Forelimb muscle (tissue), 1 donor: ENCODE data around the gene LRRC43. TPM values are rescaled to one million over a fixed set of nuclear protein-coding genes. Genes with fewer than 3 reads are reported as not detected.

Source experiments
- DNase-seq: peaks from one replicate; pipeline ENCODE4 v3.0.0-alpha.2; 2013; ENCODE audit warnings: low read depth
- polyA plus RNA-seq: library from polyadenylated mRNA; unstranded; fragments of 120-200 nt; gene quantifications from one replicate; pipeline ENCODE4 v1.2.1, GENCODE V29; 2013; ENCODE audit not compliant: insufficient read length

The LRRC43 gene, protein sequence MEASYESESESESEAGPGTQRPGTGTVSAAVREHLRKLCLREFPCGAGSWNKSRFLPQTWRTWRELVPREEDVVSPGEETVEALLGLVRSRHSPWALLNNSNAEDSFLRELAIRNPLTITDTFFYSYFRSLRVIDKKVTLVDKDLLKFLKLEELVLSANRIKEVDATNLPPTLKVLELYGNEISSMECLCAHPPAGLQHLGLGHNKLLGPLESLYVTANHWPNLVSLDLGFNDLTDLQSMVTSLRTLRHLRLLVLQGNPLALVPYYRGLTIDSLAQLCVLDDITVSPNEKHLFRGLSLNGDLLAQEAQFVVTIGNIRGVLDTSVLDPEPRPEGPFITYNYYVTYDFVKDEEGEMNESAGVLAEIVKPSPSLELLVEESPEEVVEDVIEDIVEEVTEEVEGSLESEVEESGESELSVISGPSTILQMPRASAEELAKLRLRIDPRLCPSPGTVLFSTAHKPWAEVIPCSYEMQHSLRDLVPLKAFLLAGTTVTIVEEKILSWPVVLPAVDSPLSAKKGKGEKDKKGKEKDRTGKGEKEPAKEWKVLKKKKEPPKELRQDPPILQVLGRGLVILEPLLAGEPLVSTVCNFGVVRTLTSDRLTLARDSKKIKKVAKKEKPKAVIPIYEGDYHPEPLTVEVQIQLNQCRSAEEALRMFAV
- polyA plus RNA-seq: 0.29 TPM

DNA sequence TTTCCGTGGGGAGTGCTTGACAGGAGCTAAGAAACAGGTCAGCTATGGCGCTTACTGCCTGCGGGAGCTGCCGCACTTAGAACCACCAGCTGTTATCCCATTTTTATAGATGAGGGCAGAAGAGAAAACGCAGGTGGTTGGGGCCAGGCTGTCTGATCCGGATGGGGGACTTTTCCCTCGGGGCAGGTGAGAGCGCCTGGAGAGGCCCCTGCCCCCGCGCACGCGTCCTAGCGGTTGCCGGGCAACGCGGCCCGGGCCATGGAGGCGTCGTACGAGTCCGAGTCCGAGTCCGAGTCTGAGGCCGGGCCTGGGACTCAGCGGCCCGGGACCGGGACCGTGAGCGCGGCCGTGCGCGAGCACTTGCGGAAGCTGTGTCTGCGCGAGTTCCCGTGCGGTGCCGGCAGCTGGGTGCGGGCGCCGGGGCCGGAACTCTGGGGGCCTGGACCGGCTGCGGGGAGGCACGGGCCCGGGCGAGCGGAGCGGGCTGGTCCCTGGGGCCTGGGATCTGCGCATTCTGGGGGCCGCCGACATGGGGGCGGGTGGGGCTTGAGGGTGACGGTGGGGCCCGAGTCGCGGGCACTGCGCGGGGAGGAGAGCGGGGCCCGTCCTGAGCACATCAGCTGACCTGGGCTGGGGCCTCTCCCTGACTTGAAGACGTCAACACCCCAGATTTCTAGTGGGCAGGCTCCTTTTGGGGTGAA lies at the start of gene LRRC43:
TSS of gene LRRC43 (plus strand) at position 237 of the 701 bp plus-strand sequence. CDS start at position 259, 22 bp downstream.
- DNase-seq: no peak

- DNase-seq: no peak
Observed at GRCh38 chr12:122133192-122133950, 49.6 kb upstream of the LRRC43 start.

DNA sequence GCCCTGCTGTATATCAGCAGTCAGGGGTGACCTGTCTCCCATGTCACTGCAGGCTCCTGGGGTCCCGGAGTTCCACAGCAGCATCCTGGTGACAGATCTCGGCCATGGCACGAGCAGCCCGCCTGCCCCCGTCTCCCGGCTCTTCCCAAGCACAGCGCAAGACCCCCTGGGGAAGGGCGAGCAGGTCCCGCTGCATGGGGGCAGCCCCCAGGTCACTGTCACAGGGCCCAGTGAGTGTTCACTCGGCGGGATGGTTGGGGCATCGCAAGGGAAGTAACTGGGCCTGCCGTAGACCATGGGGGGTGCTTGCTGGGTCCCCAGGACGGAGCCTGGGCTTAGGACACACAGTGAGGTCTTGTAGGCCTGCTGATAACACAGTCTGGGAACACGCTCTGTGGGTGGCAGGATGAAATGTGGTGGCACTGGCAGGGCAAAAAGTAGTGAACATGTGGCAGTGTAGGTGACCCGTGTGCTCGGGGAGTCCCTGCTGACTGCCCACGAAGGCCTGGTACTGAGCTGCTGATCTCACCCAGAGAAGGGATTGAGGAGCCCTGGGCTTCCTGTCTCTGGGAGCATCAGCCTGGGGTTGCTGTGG lies 47.4 kb upstream of the LRRC43 start:
- no peak for DNase-seq

DNA sequence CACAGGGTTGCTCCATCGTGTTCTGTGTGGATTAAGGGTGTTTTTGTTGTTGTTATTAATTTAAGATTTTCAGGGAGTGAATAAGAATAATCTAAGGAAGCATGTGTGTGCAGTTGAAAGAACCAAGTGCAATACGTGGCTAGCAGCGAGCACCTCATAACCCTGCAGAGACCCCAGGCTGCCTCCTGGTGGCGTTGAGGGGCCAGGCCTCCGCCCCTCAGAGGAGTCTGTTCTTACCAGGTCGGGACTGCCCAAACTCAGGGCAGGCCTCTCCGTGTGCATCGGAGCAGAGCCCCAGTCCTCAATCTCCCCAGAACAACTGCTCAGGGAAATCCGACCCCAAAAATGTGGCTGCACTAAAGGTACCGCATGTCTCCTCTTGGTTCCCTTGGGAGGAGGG lies 45.7 kb upstream of the LRRC43 start:
- DNase-seq: no peak

GRCh38 chr12:122137681-122138080 lies 45.2 kb upstream of the LRRC43 start:
- DNase-seq: no peak

DNA sequence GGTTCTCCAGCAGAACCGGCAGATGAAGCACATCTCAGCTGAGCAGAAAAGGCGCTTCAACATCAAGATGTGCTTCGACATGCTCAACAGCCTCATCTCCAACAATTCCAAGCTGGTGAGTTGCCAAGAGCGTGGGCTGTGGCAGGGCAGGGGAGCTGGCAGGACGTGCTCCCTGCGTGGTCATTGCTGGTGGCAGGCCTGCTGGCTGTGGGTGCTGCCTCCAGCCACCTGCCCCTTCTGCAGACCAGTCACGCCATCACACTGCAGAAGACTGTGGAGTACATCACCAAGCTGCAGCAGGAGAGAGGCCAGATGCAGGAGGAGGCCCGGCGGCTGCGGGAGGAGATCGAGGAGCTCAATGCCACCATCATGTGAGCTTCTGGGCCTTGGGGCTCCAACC lies 44.7 kb upstream of the LRRC43 start:
- DNase-seq: no peak

- no peak for DNase-seq
Observed at GRCh38 chr12:122138616-122139015, 44.3 kb upstream of the LRRC43 start.

GRCh38 chr12:122139266-122139665 lies 43.7 kb upstream of the LRRC43 start:
- no peak for DNase-seq

DNA sequence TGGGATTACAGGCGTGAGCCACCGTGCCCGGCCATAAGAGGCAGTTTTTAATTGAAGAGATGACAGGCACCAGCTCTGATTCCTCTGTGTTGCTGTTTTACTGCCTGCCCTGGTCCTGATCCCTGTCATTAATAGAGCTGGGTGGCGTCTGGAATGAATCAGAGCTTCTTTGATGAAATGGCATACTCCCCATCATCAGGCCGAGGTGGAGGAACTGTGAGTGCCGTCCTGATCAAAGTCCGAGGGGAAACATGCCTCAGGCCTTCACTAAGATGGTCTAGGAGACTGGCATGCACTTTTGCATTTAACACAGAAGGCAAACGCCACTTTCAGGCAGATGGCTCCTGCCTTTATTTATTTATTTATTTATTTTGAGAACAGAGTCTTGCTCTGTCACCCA lies 43.0 kb upstream of the LRRC43 start:
- no peak for DNase-seq

DNA sequence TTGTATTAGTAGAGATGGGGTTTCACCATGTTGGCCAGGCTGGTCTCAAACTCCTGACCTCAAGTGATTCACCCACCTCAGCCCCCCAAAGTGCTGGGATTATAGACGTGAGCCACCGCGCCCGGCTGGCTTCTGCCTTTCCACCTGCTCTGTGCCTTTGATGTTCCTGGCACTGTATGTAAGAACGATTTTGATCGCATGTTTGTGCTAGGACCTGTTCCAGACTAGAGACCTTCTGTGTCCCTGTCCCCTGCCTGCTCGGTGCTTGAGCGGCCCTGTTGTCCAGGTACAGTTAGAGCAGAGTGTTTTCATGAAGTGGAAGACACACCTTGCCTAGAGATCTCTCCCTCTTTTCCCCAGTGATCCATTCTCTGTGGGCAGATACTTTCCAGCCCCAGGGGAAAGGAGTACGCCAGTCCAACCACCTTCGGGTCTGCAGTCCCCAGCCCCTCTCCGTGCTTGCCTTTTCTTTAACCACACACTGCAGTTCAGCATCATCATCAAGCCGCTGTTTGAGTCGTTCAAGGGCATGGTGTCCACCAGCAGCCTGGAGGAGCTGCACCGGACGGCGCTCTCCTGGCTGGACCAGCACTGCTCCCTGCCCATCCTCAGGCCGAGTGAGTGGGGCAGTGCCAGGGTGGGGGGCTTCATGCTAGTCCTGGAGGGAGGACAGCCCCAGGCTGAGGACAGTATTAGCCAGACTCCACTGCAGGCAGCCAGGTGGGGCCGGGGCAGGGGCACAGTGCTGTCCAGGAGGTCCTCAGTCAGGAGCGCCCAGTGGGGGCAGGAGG lies 42.3 kb upstream of the LRRC43 start:
- DNase-seq: no peak

DNA sequence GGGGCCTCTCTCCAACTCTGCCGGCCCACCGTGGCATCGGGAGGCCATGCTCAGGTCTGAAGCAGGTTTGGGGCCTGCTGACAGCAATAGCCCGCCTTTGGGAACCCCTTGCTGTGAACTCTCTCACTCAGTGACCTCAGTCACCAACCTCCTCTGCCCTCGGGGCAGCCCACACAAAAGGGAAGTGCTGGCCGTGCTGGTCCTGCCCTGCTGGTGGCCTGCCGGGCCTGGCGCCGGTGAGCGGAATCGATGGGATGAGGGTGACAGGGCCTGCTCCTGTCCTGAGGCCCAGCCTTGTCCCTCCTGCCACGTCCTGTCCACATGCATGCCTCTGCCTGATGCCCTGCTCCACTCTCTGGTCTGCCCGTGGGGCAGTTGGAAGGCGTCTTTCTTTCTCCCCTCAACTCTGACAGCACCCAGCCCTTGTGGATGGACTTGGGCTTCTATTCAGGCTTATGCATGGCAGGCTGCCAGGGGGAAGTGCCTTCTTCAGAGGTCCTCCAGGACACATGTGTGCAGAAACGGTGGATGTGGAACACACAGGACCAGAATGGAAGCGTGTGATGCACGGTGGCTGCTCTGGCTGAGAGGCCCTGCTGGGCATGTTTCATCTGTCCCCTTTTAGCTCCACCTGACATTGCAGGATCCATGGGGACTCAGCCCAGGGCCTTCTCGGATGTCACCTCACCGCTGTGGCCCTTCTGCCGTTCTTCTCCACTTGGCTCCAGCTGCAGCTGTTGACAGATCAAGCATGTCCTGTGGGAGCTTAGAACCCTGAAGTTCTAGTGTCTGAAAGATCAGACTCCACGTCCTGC lies 40.8 kb upstream of the LRRC43 start:
- no peak for DNase-seq

- no peak for DNase-seq
Observed at GRCh38 chr12:122142857-122143256, 40.1 kb upstream of the LRRC43 start.

DNA sequence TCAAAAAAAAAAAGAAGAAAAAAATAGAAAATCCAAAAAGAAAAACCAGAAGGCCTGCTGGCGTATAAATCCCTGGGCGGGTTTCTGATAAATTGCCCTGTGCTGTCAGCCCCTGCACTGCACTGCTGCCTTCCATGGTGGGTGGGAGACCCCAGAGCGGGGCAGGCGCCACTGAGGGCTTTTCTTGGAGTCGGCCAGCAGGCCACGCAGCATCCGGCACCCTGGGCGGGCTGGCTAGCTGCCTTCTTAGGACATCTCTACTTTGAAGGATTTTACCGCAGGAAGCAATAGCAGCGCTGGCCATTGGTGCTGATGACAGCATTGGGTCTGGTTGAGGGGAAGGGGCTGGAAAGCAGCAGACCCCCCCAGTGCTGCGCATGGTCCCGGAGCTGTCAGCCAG lies 38.0 kb upstream of the LRRC43 start:
- DNase-seq: no peak

DNA sequence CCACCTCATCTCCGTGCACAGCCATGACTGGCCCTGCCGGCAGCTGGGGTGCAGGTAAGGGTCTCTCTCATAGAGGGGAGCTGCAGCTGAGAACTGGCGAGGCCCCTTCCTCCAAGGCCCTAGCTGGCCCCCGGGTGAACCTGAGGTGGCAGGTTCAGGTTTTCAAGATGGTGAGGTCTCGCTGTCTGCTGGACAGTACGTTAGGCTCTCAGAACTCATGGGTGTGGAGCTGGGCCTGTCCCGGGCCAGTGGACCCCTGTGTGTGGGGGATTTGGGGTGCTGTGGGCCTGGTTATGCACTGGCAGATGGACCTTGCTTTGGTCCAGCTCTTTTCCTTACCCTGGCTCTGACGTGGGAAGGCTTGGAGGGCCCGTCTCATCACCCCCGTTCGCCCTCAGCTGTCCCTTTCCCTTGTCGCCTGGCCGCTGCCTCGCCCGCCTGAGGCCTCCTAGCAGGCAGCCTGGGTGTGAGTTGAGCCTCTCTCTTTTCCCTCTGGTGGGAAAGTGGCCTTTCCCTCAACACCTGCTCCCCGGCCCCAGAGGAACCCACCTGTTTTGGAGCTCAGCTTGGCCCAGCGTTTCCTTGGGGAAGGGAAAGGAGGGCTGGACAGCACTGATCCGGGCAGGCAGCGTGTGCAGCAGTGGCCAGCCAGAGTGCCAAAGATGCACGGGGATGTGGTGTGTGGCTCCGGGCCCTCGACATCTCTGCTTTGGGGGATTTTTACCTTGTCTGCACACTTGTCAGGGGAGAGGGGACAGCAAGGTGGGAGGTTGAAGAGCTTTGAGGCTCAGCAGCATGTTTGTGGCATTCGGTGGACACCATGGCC lies 37.2 kb upstream of the LRRC43 start:
- no peak for DNase-seq

DNA sequence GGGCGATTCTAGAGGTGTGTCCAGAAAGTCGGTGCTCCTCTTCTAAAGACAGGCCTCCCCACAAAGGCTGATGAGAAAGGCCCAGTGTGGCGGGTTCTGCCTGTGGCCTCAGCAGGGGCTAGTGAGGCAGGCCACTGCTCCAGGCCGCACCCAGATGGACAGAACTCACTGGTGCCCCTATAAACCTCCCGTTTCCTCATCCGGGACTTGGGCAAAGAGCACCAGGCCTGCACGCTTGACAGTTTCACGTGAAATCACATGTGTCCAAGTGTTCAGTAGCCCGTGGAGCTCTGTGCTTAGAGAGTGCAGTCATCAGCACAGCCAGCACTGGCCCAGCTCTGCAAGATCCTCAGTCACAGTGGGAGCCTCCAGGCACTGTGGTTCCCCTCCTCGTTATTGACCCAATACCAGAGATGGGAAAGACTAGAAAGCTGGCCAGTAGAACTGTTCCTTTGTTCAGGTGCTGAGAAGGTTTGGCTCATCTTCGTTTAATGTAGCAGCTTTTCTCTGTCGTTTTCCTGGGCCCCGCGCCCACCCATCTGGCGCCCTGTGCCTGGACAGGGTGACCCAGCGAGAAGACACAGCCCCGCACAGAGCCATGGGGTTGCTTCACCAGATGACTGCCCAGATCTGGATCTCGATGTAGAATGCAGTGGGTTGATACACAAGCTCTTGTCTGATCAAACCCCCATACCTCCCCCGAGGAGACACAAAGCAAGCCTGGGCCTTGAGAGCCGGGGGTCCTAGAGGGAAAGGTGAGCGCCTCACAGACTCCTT lies 35.2 kb upstream of the LRRC43 start:
- no peak for DNase-seq

GRCh38 chr12:122148657-122149056 lies 34.3 kb upstream of the LRRC43 start:
- no peak for DNase-seq

DNA sequence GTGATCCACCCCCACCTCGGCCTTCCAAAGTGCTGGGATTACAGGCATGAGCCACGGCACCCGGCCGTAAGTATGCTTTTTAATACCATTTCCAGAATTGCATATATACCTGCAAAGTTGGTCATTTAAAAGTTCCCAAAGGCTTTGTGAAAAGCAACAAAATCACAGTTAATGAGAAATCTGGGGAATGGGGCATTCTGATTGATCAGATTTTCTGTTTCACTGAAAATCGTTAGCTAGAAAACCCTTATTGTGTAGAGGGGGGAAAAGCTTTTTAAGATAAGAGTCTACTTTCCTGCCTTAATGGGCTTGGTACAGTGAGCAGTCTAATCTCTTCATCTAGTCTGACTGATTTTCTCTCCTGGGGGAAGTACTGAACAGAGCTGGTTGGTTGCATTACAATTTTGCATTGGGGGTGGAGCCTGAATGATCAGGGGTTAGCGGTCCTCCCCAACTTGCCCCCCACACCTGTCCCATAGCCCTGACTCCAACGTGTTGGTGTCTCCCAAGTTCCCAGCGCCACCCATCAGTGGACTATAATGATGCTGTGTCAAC lies 32.7 kb upstream of the LRRC43 start:
- DNase-seq: no peak

- DNase-seq: no peak
Observed at GRCh38 chr12:122152754-122153153, 30.2 kb upstream of the LRRC43 start.
